Ramos (cell line): ENCODE data around the gene APOBEC4.

Experiments used
- in situ Hi-C: fragments of 300-500 bp; cut with MboI; formaldehyde crosslinking; loops from one replicate; pipeline ENCODE4 v1.14.3; 2022; ENCODE audit warnings: low sequenced_read_pairs; ENCODE audit not compliant: unreplicated experiment

APOBEC4 gene

GRCh38 chr1:183675883-183676585 lies 22.9 kb upstream of the APOBEC4 start:
- in situ Hi-C loops = no loop called here

GRCh38 chr1:183675381-183675780 lies 22.3 kb upstream of the APOBEC4 start:
- in situ Hi-C loops = no loop called here

- in situ Hi-C loops = no loop called here
Measured at GRCh38 chr1:183674886-183675285, 21.8 kb upstream of the APOBEC4 start.

GRCh38 chr1:183674339-183674738 lies 21.2 kb upstream of the APOBEC4 start:
- in situ Hi-C loops = no loop called here

GRCh38 chr1:183673605-183674323 lies 20.6 kb upstream of the APOBEC4 start:
- in situ Hi-C loops = no loop called here

- in situ Hi-C loops = no loop called here
Measured at GRCh38 chr1:183670169-183670568, 17.1 kb upstream of the APOBEC4 start.

- in situ Hi-C loops = loop anchor here (10.0 kb wide), 1 partner anchor 258 kb away; no protein-coding TSS in a partner anchor
Measured at GRCh38 chr1:183656355-183656754, 3.2 kb upstream of the APOBEC4 start.

- in situ Hi-C loops = loop anchor here (10.0 kb wide), 1 partner anchor 259 kb away; no protein-coding TSS in a partner anchor
Measured at GRCh38 chr1:183655562-183656075, 2.5 kb upstream of the APOBEC4 start.

- in situ Hi-C loops = loop anchor here (10.0 kb wide), 1 partner anchor 260 kb away; no protein-coding TSS in a partner anchor
Measured at GRCh38 chr1:183654706-183655105, 1.6 kb upstream of the APOBEC4 start.

GRCh38 chr1:183653876-183654451 lies 848 bp upstream of the APOBEC4 start:
- in situ Hi-C loops = loop anchor here (10.0 kb wide), 1 partner anchor 261 kb away; no protein-coding TSS in a partner anchor

GRCh38 chr1:183653462-183653794 lies 312 bp upstream of the APOBEC4 start:
- in situ Hi-C loops = loop anchor here (10.0 kb wide), 1 partner anchor 261 kb away; no protein-coding TSS in a partner anchor

- in situ Hi-C loops = loop anchor here (10.0 kb wide), 1 partner anchor 263 kb away; no protein-coding TSS in a partner anchor
Measured at GRCh38 chr1:183652107-183652506, 1.0 kb downstream of the APOBEC4 start.

- in situ Hi-C loops = loop anchor here (10.0 kb wide), 1 partner anchor 263 kb away; no protein-coding TSS in a partner anchor
Measured at GRCh38 chr1:183651612-183652011, 1.5 kb downstream of the APOBEC4 start.

- in situ Hi-C loops = no loop called here
Measured at GRCh38 chr1:183648042-183648441, 5.1 kb downstream of the APOBEC4 start.

GRCh38 chr1:183646776-183647175 lies 6.3 kb downstream of the APOBEC4 start:
- in situ Hi-C loops = no loop called here

- in situ Hi-C loops = no loop called here
Measured at GRCh38 chr1:183645531-183645930, 7.6 kb downstream of the APOBEC4 start.

- in situ Hi-C loops = no loop called here
Measured at GRCh38 chr1:183642166-183642565, 10.9 kb downstream of the APOBEC4 start.

GRCh38 chr1:183640193-183640592 lies 12.9 kb downstream of the APOBEC4 start:
- in situ Hi-C loops = no loop called here

- in situ Hi-C loops = no loop called here
Measured at GRCh38 chr1:183638649-183639387, 14.3 kb downstream of the APOBEC4 start.

GRCh38 chr1:183636783-183637182 lies 16.3 kb downstream of the APOBEC4 start:
- in situ Hi-C loops = no loop called here
